Measurements from ENCODE around the gene ARHGAP10.

DNA sequence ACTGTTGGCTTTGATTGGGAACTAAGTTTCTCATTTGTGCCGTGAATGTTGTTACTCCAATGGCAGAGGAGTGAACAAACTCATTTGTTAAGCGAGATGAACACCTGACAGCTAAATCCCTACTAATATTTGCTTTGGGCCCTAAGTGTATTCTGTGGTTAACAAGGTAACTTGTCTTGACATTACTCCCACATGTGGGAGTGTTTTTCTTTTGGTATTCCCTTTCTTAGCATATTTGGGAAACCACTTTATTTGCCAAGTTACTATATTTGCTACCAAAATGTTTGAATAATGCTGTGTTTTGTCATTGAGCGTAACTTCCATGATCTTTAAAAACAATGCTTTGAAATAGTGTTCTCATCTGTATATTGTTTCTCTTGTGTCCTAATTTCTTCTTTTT lies 82.5 kb downstream of the ARHGAP10 start:
- no peak for TF ChIP-seq POLR2A (IDR thresholded peaks at IDR 0.05)
- TF ChIP-seq, protein P1, sequence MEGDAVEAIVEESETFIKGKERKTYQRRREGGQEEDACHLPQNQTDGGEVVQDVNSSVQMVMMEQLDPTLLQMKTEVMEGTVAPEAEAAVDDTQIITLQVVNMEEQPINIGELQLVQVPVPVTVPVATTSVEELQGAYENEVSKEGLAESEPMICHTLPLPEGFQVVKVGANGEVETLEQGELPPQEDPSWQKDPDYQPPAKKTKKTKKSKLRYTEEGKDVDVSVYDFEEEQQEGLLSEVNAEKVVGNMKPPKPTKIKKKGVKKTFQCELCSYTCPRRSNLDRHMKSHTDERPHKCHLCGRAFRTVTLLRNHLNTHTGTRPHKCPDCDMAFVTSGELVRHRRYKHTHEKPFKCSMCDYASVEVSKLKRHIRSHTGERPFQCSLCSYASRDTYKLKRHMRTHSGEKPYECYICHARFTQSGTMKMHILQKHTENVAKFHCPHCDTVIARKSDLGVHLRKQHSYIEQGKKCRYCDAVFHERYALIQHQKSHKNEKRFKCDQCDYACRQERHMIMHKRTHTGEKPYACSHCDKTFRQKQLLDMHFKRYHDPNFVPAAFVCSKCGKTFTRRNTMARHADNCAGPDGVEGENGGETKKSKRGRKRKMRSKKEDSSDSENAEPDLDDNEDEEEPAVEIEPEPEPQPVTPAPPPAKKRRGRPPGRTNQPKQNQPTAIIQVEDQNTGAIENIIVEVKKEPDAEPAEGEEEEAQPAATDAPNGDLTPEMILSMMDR (IDR thresholded peaks at IDR 0.05): no peak

Measured in esophagus squamous epithelium (tissue), 4 donors.